SU-DHL-6 (cell line): ENCODE measurements around the gene SLC1A3.

ENCODE experiments used
- CTCF ChIP-seq: fragments of 200-600 bp; sonication (generic); IDR thresholded peaks from one replicate; pipeline ENCODE4 v1.5.1; 2017; ENCODE audit warnings: antibody characterized with exemption, mild to moderate bottlenecking, low read length, moderate library complexity; ENCODE audit not compliant: insufficient read depth, poor library complexity, severe bottlenecking
- EZH2phosphoT487 ChIP-seq: fragments of 200-600 bp; sonication (generic), shearing (Covaris generic); conservative IDR thresholded peaks from 2 replicates; pipeline ENCODE4 v1.6.1; 2018; ENCODE audit warnings: mild to moderate bottlenecking, antibody characterized with exemption, low read length, moderate library complexity, mixed read lengths

- TF ChIP-seq CTCF, result no peak
- no peak for TF ChIP-seq EZH2phosphoT487
Measured at GRCh38 chr5:36575361-36575781, 31.0 kb upstream of the SLC1A3 start.
